ENCODE data around the gene ST7.
"Not testable (repeated sequence)": the region's sequence is repeated elsewhere in the genome, so short reads cannot be mapped to it uniquely, and the experiment has no call there.

Gene ST7

GRCh38 chr7:116932566-116932965, 20.7 kb upstream of the ST7 start:
- H3K36me3 ChIP-seq (ENCODE audit: control insufficient read depth in 1 of 2, insufficient read depth in 2 of 2, low read length in 2 of 2): no peaks in the 10 kb centered on the region
- H3K4me1 ChIP-seq (ENCODE audit: control insufficient read depth in 1 of 2, insufficient read depth in 2 of 2, low read length in 2 of 2): no peaks in the 10 kb centered on the region
- H3K27me3 ChIP-seq (ENCODE audit: low read depth, low read length): no peaks in the 10 kb centered on the region
- no peak overlapping the region for H3K4me3 ChIP-seq (ENCODE audit: low read depth in 1 of 2, low read length in 2 of 2)
- H3K27ac ChIP-seq (ENCODE audit: low read length): no peak overlapping the region
- H3K9me3 ChIP-seq (ENCODE audit: control insufficient read depth in 1 of 2, low read length in 2 of 2): no peaks in the 10 kb centered on the region

- no peaks in the 10 kb centered on the region for H3K9me3 ChIP-seq (ENCODE audit: control insufficient read depth in 1 of 2, low read length in 2 of 2)
- no peaks in the 10 kb centered on the region for H3K36me3 ChIP-seq (ENCODE audit: control insufficient read depth in 1 of 2, insufficient read depth in 2 of 2, low read length in 2 of 2)
- H3K27me3 ChIP-seq (ENCODE audit: low read depth, low read length): no peaks in the 10 kb centered on the region
- no peaks in the 10 kb centered on the region for H3K4me1 ChIP-seq (ENCODE audit: control insufficient read depth in 1 of 2, insufficient read depth in 2 of 2, low read length in 2 of 2)
- H3K27ac ChIP-seq (ENCODE audit: low read length): no peak overlapping the region
- no peak overlapping the region for H3K4me3 ChIP-seq (ENCODE audit: low read depth in 1 of 2, low read length in 2 of 2)
Measured at GRCh38 chr7:116933465-116933864, 19.8 kb upstream of the ST7 start.

- H3K9me3 ChIP-seq (ENCODE audit: control insufficient read depth in 1 of 2, low read length in 2 of 2): no peaks in the 10 kb centered on the region
- no peaks in the 10 kb centered on the region for H3K4me1 ChIP-seq (ENCODE audit: control insufficient read depth in 1 of 2, insufficient read depth in 2 of 2, low read length in 2 of 2)
- H3K27ac ChIP-seq (ENCODE audit: low read length): no peak overlapping the region
- no peak overlapping the region for H3K4me3 ChIP-seq (ENCODE audit: low read depth in 1 of 2, low read length in 2 of 2)
- H3K27me3 ChIP-seq (ENCODE audit: low read depth, low read length): no peaks in the 10 kb centered on the region
- H3K36me3 ChIP-seq (ENCODE audit: control insufficient read depth in 1 of 2, insufficient read depth in 2 of 2, low read length in 2 of 2): no peaks in the 10 kb centered on the region
Measured at GRCh38 chr7:116934580-116934979, 18.7 kb upstream of the ST7 start.

GRCh38 chr7:116936844-116937243, 16.5 kb upstream of the ST7 start:
- H3K4me3 ChIP-seq (ENCODE audit: low read depth in 1 of 2, low read length in 2 of 2); H3K36me3 ChIP-seq (ENCODE audit: control insufficient read depth in 1 of 2, insufficient read depth in 2 of 2, low read length in 2 of 2); H3K27me3 ChIP-seq (ENCODE audit: low read depth, low read length); H3K27ac ChIP-seq (ENCODE audit: low read length); H3K4me1 ChIP-seq (ENCODE audit: control insufficient read depth in 1 of 2, insufficient read depth in 2 of 2, low read length in 2 of 2); H3K9me3 ChIP-seq (ENCODE audit: control insufficient read depth in 1 of 2, low read length in 2 of 2): not testable (repeated sequence)

GRCh38 chr7:116938678-116939077, 14.6 kb upstream of the ST7 start:
- no peaks in the 10 kb centered on the region for H3K36me3 ChIP-seq (ENCODE audit: control insufficient read depth in 1 of 2, insufficient read depth in 2 of 2, low read length in 2 of 2)
- H3K9me3 ChIP-seq (ENCODE audit: control insufficient read depth in 1 of 2, low read length in 2 of 2): no peaks in the 10 kb centered on the region
- no peaks in the 10 kb centered on the region for H3K27me3 ChIP-seq (ENCODE audit: low read depth, low read length)
- no peaks in the 10 kb centered on the region for H3K4me1 ChIP-seq (ENCODE audit: control insufficient read depth in 1 of 2, insufficient read depth in 2 of 2, low read length in 2 of 2)
- H3K4me3 ChIP-seq (ENCODE audit: low read depth in 1 of 2, low read length in 2 of 2): no peak overlapping the region
- H3K27ac ChIP-seq (ENCODE audit: low read length): no peak overlapping the region

- Histone ChIP-seq H3K9me3 (ENCODE audit: control insufficient read depth in 1 of 2, low read length in 2 of 2) (no peaks in the 10 kb centered on the region), H3K27ac (ENCODE audit: low read length) (no peak overlapping the region), H3K4me3 (ENCODE audit: low read depth in 1 of 2, low read length in 2 of 2) (no peak overlapping the region), H3K36me3 (ENCODE audit: control insufficient read depth in 1 of 2, insufficient read depth in 2 of 2, low read length in 2 of 2) (no peaks in the 10 kb centered on the region), H3K4me1 (ENCODE audit: control insufficient read depth in 1 of 2, insufficient read depth in 2 of 2, low read length in 2 of 2) (no peaks in the 10 kb centered on the region), H3K27me3 (ENCODE audit: low read depth, low read length) (no peaks in the 10 kb centered on the region)
Measured at GRCh38 chr7:116940689-116941370, 12.5 kb upstream of the ST7 start.

GRCh38 chr7:116942504-116942903, 10.8 kb upstream of the ST7 start:
- no peak overlapping the region for H3K4me3 ChIP-seq (ENCODE audit: low read depth in 1 of 2, low read length in 2 of 2)
- H3K9me3 ChIP-seq (ENCODE audit: control insufficient read depth in 1 of 2, low read length in 2 of 2): no peaks in the 10 kb centered on the region
- H3K36me3 ChIP-seq (ENCODE audit: control insufficient read depth in 1 of 2, insufficient read depth in 2 of 2, low read length in 2 of 2): no peaks in the 10 kb centered on the region
- no peaks in the 10 kb centered on the region for H3K4me1 ChIP-seq (ENCODE audit: control insufficient read depth in 1 of 2, insufficient read depth in 2 of 2, low read length in 2 of 2)
- no peaks in the 10 kb centered on the region for H3K27me3 ChIP-seq (ENCODE audit: low read depth, low read length)
- H3K27ac ChIP-seq (ENCODE audit: low read length): no peak overlapping the region

- H3K4me3 ChIP-seq (ENCODE audit: low read depth in 1 of 2, low read length in 2 of 2): no peak overlapping the region
- no peaks in the 10 kb centered on the region for H3K9me3 ChIP-seq (ENCODE audit: control insufficient read depth in 1 of 2, low read length in 2 of 2)
- H3K27ac ChIP-seq (ENCODE audit: low read length): no peak overlapping the region
- H3K4me1 ChIP-seq (ENCODE audit: control insufficient read depth in 1 of 2, insufficient read depth in 2 of 2, low read length in 2 of 2): no peaks in the 10 kb centered on the region
- H3K36me3 ChIP-seq (ENCODE audit: control insufficient read depth in 1 of 2, insufficient read depth in 2 of 2, low read length in 2 of 2): no peaks in the 10 kb centered on the region
- no peaks in the 10 kb centered on the region for H3K27me3 ChIP-seq (ENCODE audit: low read depth, low read length)
Measured at GRCh38 chr7:116948934-116949333, 4.4 kb upstream of the ST7 start.

GRCh38 chr7:116949941-116950801, 3.1 kb upstream of the ST7 start:
- Histone ChIP-seq H3K4me1 (ENCODE audit: control insufficient read depth in 1 of 2, insufficient read depth in 2 of 2, low read length in 2 of 2) (peaks cover 5% of the 10 kb centered on the region in 2 donors), H3K9me3 (ENCODE audit: control insufficient read depth in 1 of 2, low read length in 2 of 2) (no peaks in the 10 kb centered on the region), H3K36me3 (ENCODE audit: control insufficient read depth in 1 of 2, insufficient read depth in 2 of 2, low read length in 2 of 2) (no peaks in the 10 kb centered on the region), H3K4me3 (ENCODE audit: low read depth in 1 of 2, low read length in 2 of 2) (no peak overlapping the region), H3K27ac (ENCODE audit: low read length) (no peak overlapping the region), H3K27me3 (ENCODE audit: low read depth, low read length) (no peaks in the 10 kb centered on the region)

- no peak overlapping the region for H3K27ac ChIP-seq (ENCODE audit: low read length)
Measured at GRCh38 chr7:116950889-116951351, 2.4 kb upstream of the ST7 start.

GRCh38 chr7:116951366-116952292, 1.7 kb upstream of the ST7 start:
- Histone ChIP-seq H3K9me3 (ENCODE audit: control insufficient read depth in 1 of 2, low read length in 2 of 2) (no peaks in the 10 kb centered on the region), H3K36me3 (ENCODE audit: control insufficient read depth in 1 of 2, insufficient read depth in 2 of 2, low read length in 2 of 2) (no peaks in the 10 kb centered on the region), H3K4me3 (ENCODE audit: low read depth in 1 of 2, low read length in 2 of 2) (no peak overlapping the region), H3K27ac (ENCODE audit: low read length) (no peak overlapping the region), H3K27me3 (ENCODE audit: low read depth, low read length) (no peaks in the 10 kb centered on the region), H3K4me1 (ENCODE audit: control insufficient read depth in 1 of 2, insufficient read depth in 2 of 2, low read length in 2 of 2) (peaks cover 10 to 13% of the 10 kb centered on the region in 2 donors)

More at GRCh38 chr7:116950889-116951351, 2.4 kb upstream of the ST7 start:
- Histone ChIP-seq H3K36me3 (ENCODE audit: control insufficient read depth in 1 of 2, insufficient read depth in 2 of 2, low read length in 2 of 2) (no peaks in the 10 kb centered on the region), H3K9me3 (ENCODE audit: control insufficient read depth in 1 of 2, low read length in 2 of 2) (no peaks in the 10 kb centered on the region), H3K27me3 (ENCODE audit: low read depth, low read length) (no peaks in the 10 kb centered on the region), H3K4me3 (ENCODE audit: low read depth in 1 of 2, low read length in 2 of 2) (no peak overlapping the region), H3K4me1 (ENCODE audit: control insufficient read depth in 1 of 2, insufficient read depth in 2 of 2, low read length in 2 of 2) (peaks cover 5 to 12% of the 10 kb centered on the region in 2 donors)
